GM18858 (cell line): ENCODE results near the gene OR5K1.

ENCODE experiments used
- ATAC-seq: cut with Tn5 transposase; IDR thresholded peaks from one replicate; pipeline ENCODE4 v1.9.1; 2021; ENCODE audit not compliant: unreplicated experiment

The OR5K1 gene

DNA sequence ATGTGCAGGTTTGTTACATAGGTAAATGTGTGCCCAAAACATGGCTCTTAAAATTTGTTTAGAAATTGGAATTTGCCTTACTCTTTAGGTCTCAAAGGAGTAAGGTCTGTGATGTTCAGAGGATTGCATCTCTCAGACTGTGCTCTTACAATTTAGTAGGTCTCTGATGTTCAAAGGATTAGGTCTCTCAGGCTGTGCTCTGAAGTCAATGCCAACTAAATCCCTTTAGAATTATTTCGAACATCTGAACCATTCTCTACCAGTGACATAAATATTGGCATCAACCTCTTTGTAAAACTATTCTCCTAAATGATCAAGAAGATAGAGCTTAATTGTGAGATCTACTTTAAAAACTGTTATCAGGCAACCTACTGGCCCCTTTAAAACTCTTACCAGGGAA is at the start of gene OR5K1:
Gene OR5K1, plus strand, starts transcription at position 301 of the 400 bp plus-strand sequence. CDS start 6,376 bp downstream, outside the sequence.
- ATAC-seq: no peak

GRCh38 chr3:98432575-98432974 is 30.4 kb upstream of the OR5K1 start:
- ATAC-seq: no peak

DNA sequence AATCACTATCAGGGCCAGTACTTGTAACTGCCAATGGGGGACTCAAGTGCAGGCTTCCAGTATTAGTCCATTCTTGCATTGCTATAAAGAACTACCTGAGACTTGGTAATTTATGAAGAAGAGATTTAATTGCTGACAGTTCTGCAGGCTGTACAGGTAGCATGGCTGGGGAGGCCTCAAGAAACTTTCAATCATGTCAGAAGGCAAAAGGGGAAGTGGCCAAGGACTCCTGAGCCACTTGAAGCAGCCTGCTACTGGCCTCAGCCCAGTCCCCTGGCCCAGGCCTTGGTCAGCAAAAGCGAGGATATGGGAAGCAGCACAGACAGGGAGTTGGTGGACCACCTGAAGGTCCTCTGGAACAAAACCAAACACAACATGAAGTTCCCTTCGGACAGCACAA is 29.2 kb upstream of the OR5K1 start:
- ATAC-seq: no peak

DNA sequence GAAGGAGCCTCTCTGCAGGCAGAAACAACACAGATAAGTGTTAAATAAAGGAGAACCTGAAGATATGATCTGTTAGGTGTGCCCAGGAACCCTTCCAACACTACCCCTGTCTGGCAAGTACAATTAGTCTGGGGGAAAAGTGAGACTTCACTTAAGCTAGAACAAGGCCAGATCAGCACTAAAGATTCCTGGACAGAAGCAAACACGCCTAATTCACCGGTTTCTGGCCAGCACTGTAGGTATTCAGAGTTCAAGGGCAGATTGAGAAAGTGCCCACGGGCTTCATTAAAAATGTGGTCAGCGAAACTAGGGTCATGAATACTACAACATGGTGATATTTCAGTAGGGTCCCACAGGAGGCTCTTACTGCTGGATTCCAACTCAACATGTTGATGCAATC is 28.6 kb upstream of the OR5K1 start:
- ATAC-seq: no peak

DNA sequence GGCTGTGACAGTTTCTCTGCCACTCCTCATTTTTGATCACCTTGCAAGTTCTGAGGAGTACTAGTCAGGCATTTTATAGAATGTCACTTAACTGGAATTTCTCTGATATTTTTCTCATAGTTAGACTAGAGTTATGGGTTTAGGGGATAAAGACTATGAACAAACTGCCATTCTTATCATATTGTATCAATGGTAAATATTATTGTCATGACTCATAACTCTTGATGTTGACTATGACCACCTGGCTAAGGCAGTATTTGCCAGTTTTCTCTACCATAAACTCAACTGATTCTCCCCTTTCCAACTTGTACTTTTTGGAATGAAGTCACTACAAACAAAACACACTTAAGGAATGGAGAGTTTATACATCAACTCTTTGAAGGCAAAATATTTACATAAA is 22.7 kb upstream of the OR5K1 start:
- ATAC-seq: no peak

DNA sequence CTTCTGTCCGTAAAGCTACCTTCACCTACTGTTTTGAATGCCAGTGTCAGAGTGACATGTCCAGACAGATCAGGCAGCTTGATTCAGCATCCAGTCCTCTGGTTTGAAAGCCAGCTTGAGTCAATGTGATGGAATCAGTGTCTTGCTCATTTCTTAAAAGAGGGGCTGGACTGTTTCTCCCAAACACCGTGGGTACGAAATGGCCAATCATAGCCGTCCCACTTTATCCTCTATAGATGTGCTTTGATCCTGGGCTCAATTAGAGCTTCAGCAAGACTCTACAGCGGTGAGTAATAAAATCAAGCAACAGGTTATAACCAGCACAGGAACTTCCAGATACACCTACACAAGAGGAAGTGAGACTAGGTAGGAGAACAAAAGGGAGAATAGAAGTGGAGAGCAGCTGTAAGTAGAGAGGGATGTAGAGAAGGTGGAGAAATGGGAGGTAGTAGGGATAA is 17.0 kb upstream of the OR5K1 start:
- ATAC-seq: peak; percentile 93

DNA sequence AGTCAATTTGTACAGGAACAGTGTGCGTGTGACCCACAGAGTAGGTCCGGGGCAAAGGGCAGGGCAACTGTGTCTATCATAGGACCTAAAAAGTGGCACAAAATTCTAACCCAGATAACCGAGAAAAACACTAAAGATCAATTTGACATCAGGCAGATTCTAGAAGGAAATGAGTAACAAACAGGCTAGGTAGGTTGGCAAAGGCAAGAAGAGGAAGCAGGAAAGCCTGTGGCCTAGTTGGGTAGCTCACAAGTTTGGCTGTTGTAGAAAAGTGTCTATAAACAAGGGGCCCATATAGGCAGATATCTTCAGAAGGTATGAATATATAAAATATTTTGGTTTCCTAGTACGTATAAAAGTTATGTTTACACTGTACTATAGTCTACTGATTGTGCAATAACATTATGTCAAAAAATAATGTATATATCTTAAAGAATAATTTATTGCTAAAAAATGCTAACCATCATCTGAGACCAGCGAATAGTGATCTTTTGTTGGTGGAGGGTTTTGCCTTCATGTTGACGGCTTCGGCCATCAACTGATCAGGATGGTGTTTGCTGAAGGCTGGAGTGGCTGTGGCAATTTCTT is 13.3 kb upstream of the OR5K1 start:
- ATAC-seq: no peak

GRCh38 chr3:98450372-98450771 is 12.6 kb upstream of the OR5K1 start:
- ATAC-seq: no peak

- ATAC-seq: no peak
Measured at GRCh38 chr3:98453827-98454226, 9.2 kb upstream of the OR5K1 start.

GRCh38 chr3:98454929-98455328 is 8.1 kb upstream of the OR5K1 start:
- ATAC-seq: no peak

- ATAC-seq: no peak
Measured at GRCh38 chr3:98457543-98457942, 5.5 kb upstream of the OR5K1 start.

GRCh38 chr3:98460220-98460619 is 2.8 kb upstream of the OR5K1 start:
- no peak for ATAC-seq

DNA sequence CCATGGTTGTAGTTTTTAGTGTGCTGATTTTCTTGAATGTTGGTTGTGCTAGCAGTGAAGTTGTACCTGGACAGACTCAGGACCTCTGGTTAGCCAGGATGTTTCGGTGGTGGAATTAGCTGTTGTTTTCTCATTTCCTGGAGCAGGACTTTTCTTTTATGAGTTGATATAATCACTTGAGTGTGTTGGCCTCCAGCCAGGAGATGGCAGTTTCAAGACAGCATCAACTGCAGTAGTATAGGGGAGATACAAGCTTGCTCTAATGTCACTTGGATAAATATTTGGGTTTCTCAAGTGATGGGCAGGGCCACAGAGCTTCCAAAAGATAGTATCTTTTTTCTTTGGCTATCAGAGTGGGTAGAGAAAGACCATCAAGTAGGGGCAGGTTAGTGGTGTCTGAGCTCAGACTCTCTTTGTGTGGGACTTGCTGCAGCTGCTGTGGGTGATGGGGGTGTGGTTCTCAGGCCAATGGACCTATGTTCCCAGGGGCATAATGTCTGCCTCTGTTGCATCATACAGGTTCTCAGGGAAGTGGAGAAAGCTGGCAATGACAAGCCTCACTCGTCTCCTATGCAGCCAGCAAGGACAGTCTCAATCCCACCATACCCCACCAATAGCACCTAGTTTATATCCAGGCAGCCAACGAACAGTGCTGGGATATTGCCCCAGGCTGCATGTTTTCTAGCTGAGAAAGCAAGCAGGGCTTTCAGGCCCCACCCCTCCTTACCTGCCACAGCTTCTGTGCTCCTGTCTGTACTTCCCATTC is 19.9 kb downstream of the OR5K1 start:
- ATAC-seq: no peak

DNA sequence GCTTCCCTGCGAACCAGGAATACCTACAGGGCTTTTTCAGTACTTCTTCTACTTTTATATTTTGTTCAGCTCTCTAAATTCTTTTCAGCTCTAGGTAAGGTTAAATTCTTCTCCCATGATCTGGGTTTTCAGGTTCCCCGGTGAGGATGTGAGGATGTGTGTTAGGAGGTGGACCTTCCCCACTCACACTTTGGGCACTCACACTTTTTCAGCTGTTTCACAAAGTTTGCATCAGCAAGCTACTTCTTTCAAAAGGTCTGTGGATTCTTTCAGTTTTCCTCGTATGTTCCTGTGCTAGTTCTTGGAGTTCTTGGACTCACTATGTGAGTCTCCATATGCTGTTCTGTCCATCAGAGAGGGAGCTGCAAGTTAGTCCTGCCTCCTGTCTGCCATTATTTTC is 20.6 kb downstream of the OR5K1 start:
- ATAC-seq: no peak

GRCh38 chr3:98497381-98497780 is 34.4 kb downstream of the OR5K1 start, which contains the start of gene OR5K2:
OR5K2 (plus strand) TSS chr3:98497681; CDS start chr3:98497681, 0 bp downstream.
- ATAC-seq: no peak

- ATAC-seq: no peak
Measured at GRCh38 chr3:98500019-98500418, 37.0 kb downstream of the OR5K1 start.

DNA sequence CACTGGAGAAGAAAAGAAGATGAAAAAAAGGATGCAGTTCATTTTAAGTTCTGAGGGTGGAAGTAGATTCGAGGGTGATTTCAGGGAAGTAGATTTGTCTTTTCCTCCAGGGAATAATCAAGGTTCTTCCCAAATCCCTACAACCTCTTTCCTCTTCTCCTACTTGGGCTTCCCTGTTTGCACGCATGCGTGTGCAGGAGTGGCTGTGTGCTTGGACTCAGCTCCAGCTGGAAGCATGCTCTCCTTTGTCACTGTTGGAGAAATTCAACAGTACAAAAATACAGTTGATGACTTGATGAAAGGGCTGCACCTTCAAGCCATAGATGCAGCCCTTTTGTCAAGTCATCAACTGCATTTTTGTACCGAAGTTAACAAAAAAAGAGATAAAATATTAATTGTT is 38.3 kb downstream of the OR5K1 start:
- ATAC-seq: no peak

GRCh38 chr3:98501863-98502576 is 39.0 kb downstream of the OR5K1 start:
- no peak for ATAC-seq

DNA sequence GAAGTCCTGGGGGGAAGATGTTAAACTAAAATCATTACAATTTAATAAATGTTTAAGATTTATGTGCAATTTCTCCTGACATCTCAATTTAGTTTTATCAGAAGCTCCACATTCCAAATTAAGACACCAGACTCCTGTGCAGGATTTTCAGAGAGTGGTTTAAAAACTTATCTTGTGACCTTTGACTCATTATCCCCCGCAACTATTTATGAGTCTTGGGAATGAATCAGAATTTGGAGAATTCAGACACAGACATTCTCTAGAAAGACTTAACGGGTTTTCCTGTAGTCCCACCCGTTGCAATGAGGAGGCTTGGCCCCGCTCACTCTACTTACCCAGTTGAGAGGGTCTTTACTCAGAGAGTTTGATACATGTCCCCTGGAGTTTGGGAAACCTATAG is 41.5 kb downstream of the OR5K1 start:
- no peak for ATAC-seq

DNA sequence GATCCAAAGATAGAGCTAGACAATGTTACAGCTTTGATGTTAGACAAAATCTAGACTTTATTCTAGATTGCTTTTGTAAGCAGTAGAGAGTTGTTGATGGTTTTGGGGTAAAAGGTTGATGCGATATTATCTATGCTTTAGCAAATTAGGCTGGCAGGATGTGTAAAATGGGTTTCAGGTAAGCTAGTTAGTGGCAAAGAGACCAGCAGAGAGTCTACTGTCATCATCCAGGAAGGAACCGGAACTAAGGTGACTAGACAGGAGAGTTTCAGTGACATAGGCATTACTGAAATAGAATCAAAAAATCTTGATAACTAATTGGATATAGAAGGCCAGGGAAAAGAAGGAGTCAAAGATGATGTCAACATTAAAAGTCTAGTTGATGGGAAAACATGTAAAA is 45.6 kb downstream of the OR5K1 start:
- no peak for ATAC-seq

DNA sequence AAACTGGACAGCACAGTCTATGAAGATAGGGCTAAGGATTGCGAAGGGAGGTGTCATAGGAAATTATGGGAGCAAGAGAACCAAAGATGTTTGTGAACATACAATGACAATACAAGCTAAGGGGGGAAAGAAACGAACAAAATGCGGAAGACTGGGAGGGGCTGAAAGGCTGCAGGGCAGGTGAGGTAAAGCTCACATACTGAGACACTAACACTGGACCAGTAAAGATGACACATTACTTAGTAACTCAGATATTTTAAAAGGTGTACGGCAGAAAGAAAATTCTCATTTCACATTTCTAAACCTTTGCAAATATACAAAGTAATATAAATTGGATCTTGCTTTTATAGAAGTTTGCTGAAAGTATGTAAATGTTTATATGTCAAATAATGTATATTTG is 49.6 kb downstream of the OR5K1 start:
- ATAC-seq: no peak

DNA sequence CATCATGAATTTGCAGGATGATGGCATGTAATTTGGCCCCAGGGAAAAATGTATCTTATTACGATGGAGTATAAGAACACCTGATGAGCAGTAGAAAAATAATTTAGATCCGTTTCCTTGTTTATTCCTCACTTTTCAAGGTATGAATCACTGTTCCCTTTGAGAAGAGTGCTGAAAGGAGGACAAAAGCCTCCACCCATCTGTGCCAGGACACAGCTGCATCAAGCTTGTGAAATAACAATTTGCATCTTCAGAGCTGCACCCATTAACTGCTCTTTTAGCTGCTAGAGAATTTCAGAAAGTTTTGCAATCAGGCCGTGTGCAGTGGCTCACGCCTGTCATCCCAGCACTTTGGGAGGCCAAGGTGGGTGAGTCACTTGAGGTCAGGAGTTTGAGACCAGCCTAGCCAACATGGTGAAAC is 50.1 kb downstream of the OR5K1 start:
- ATAC-seq: no peak
